ENCODE measurements around the gene NFE2L2. TPM values are rescaled to one million over a fixed set of nuclear protein-coding genes. Genes with fewer than 3 reads are reported as not detected.

The NFE2L2 gene
- polyA plus RNA-seq, 1 experiment = 321 TPM

- DNase-seq (ENCODE audit: low read depth, low spot score) = no peak
- CTCF ChIA-PET = interaction anchor here (0.6 kb wide), 3 partner anchors 109 to 236 kb away, joined by 3 to 4 read pairs (median 3); no protein-coding TSS in a partner anchor
These were observed 8.5 kb downstream of the NFE2L2 start for GRCh38 chr2:177256026-177256425.

GRCh38 chr2:177255227-177255601 lies 9.3 kb downstream of the NFE2L2 start:
- peaks cover 5% of the 10 kb centered on the region for H3K9me3 ChIP-seq (ENCODE audit: control insufficient read depth, insufficient read depth, low read length)
- no peak for DNase-seq (ENCODE audit: low read depth, low spot score)
- TF ChIP-seq CTCF (IDR thresholded peaks at IDR 0.05; ENCODE audit: low read depth, low read length) = no peak
- ChIA-PET CTCF (interaction anchor here (0.9 to 2.8 kb wide), 7 partner anchors 8 to 182 kb away, joined by 3 to 12 read pairs (median 5); no protein-coding TSS in a partner anchor), POLR2A (interaction anchor here (1.7 to 1.8 kb wide), 2 partner anchors 9 to 11 kb away, joined by 5 to 12 read pairs; partner anchors contain the start of gene NFE2L2)
- no peaks in the 10 kb centered on the region for H3K27me3 ChIP-seq (ENCODE audit: control insufficient read depth, insufficient read depth, low read length)
- peak overlapping the region; percentile 13 for H3K27ac ChIP-seq (ENCODE audit: low read depth, low read length)
- H3K4me3 ChIP-seq (ENCODE audit: low read depth, low read length) = no peak overlapping the region

More at GRCh38 chr2:177256026-177256425, 8.5 kb downstream of the NFE2L2 start:
- H3K27ac ChIP-seq (ENCODE audit: low read depth, low read length) = no peak overlapping the region
- H3K4me3 ChIP-seq (ENCODE audit: low read depth, low read length) = no peak overlapping the region
- POLR2A ChIA-PET = interaction anchor here (1.7 to 1.8 kb wide), 2 partner anchors 8 to 11 kb away, joined by 5 to 12 read pairs; partner anchors contain the start of gene NFE2L2
- peaks cover 5% of the 10 kb centered on the region for H3K9me3 ChIP-seq (ENCODE audit: control insufficient read depth, insufficient read depth, low read length)
- no peak for TF ChIP-seq CTCF (IDR thresholded peaks at IDR 0.05; ENCODE audit: low read depth, low read length)
- H3K27me3 ChIP-seq (ENCODE audit: control insufficient read depth, insufficient read depth, low read length) = no peaks in the 10 kb centered on the region

GRCh38 chr2:177254433-177255226 lies 9.9 kb downstream of the NFE2L2 start:
- Histone ChIP-seq H3K4me3 (ENCODE audit: low read depth, low read length) (no peak overlapping the region), H3K27me3 (ENCODE audit: control insufficient read depth, insufficient read depth, low read length) (no peaks in the 10 kb centered on the region), H3K9me3 (ENCODE audit: control insufficient read depth, insufficient read depth, low read length) (peaks cover 5% of the 10 kb centered on the region), H3K27ac (ENCODE audit: low read depth, low read length) (no peak overlapping the region)
- POLR2A ChIA-PET = interaction anchor here (0.7 to 1.8 kb wide), 3 partner anchors 9 to 30 kb away, joined by 3 to 12 read pairs (median 5); partner anchors contain the start of gene NFE2L2
- DNase-seq (ENCODE audit: low read depth, low spot score) = no peak
- CTCF ChIA-PET = interaction anchor here (0.9 to 2.8 kb wide), 7 partner anchors 9 to 182 kb away, joined by 3 to 12 read pairs (median 5); no protein-coding TSS in a partner anchor
- peak; percentile 43 for TF ChIP-seq CTCF (IDR thresholded peaks at IDR 0.05; ENCODE audit: low read depth, low read length)

GRCh38 chr2:177253704-177254103 lies 10.8 kb downstream of the NFE2L2 start:
- Histone ChIP-seq H3K9me3 (ENCODE audit: control insufficient read depth, insufficient read depth, low read length) (peaks cover 5% of the 10 kb centered on the region), H3K27ac (ENCODE audit: low read depth, low read length) (no peak overlapping the region), H3K4me3 (ENCODE audit: low read depth, low read length) (no peak overlapping the region), H3K27me3 (ENCODE audit: control insufficient read depth, insufficient read depth, low read length) (no peaks in the 10 kb centered on the region)
- POLR2A ChIA-PET = no interaction called here
- no peak for DNase-seq (ENCODE audit: low read depth, low spot score)
- CTCF ChIA-PET = interaction anchor here (1.1 to 2.8 kb wide), 4 partner anchors 9 to 80 kb away, joined by 3 to 12 read pairs (median 6); no protein-coding TSS in a partner anchor
- TF ChIP-seq CTCF (IDR thresholded peaks at IDR 0.05; ENCODE audit: low read depth, low read length) = no peak
